SK-N-MC (cell line): ENCODE measurements around the gene TRIM46.
"Not testable (repeated sequence)": the region's sequence is repeated elsewhere in the genome, so short reads cannot be mapped to it uniquely, and the experiment has no call there.

Experiments
- DNase-seq: peaks from one replicate; pipeline ENCODE4 v3.0.0-alpha.2; 2011; ENCODE audit warnings: low read depth, low spot score
- H3K27ac ChIP-seq: fragments of 200-600 bp; sonication (generic); 2 replicates; pipeline ENCODE4 v1.5.1; 2016; ENCODE audit warnings: mixed run types
- H3K36me3 ChIP-seq: fragments of 200-600 bp; sonication (generic); 2 replicates; pipeline ENCODE4 v1.6.1; 2017; ENCODE audit warnings: antibody characterized with exemption, low read length, mixed read lengths; ENCODE audit not compliant: insufficient read depth
- H3K4me3 ChIP-seq: fragments of 200-600 bp; sonication (generic); 2 replicates; pipeline ENCODE4 v1.5.1; 2016
- H3K9ac ChIP-seq: fragments of 200-600 bp; sonication (generic); 2 replicates; pipeline ENCODE4 v1.8.0; 2017; ENCODE audit warnings: mixed run types, mixed read lengths; ENCODE audit not compliant: insufficient read length
- H3K9me3 ChIP-seq: fragments of 200-600 bp; sonication (generic); 2 replicates; pipeline ENCODE4 v1.6.1; 2017; ENCODE audit warnings: low read depth, mild to moderate bottlenecking, antibody characterized with exemption, low read length, moderate library complexity, mixed read lengths
- EZH2 ChIP-seq: fragments of 200-600 bp; sonication (generic); IDR thresholded peaks from one replicate; pipeline ENCODE4 v1.6.1; 2017; ENCODE audit warnings: antibody characterized with exemption
- FOXP2 ChIP-seq: optimal IDR thresholded peaks from 2 replicates; pipeline ENCODE3; 2011; ENCODE audit warnings: mild to moderate bottlenecking, moderate library complexity; ENCODE audit not compliant: insufficient read depth; ENCODE audit errors: extremely low read length, control extremely low read depth
- POLR2AphosphoS5 ChIP-seq: IDR thresholded peaks from 2 replicates; pipeline ENCODE4 v1.6.1; 2012; ENCODE audit warnings: mild to moderate bottlenecking, low read depth, low read length, borderline replicate concordance

Gene TRIM46

DNA sequence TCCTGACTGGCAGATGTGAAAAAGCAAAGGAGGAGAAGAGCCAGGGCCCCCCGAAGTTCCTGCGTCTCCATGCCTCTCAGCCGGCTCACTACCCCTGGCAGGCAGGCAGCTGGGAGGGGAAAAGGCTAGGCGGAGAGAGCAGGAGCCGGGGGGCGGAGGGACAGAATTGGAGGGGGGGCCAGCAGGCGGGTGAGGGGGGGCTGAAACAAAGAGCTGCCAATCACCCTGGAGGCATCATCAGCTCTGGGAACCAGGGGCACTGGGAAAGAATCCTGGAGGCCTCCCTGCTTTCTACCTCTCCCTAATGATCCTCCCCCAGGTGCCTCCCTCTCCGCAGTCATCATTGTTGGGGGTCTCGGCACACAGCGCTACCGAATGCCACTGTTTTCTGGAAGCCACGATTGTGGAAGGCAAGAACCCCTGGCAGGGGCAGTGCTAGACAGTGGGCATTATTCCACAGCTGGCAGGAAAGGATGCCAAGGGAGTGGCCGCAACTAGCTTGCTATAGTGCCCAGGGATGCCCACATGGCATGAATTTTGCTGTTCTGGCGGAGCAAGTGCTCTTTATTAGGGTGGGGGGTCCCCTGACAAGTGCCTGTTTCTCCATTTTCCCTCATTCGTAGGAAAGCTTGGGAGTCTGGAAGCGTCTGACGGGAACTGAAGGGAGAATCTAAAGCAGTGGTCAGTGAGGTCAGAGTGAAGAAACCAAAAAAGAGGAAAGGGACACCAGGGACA is 34.3 kb downstream of the TRIM46 start, which contains the start of gene THBS3:
Gene THBS3 (minus strand): TSS at position 92 of the 735 bp plus-strand sequence. CDS start 21 bp downstream, at position 71.
- Histone ChIP-seq H3K9ac (peak within 1 kb of the TSS; percentile 89), H3K9me3 (no peaks in the 10 kb centered on the region), H3K4me3 (peak within 1 kb of the TSS; percentile 95), H3K27ac (0 out of 2 replicates have a peak within 1 kb of the TSS, but pooled peaks have one; percentile 36), H3K36me3 (no peaks in the 10 kb centered on the region)
- no peak for DNase-seq
- TF ChIP-seq EZH2 (no peak), FOXP2 (no peak), POLR2AphosphoS5 (no peak)

DNA sequence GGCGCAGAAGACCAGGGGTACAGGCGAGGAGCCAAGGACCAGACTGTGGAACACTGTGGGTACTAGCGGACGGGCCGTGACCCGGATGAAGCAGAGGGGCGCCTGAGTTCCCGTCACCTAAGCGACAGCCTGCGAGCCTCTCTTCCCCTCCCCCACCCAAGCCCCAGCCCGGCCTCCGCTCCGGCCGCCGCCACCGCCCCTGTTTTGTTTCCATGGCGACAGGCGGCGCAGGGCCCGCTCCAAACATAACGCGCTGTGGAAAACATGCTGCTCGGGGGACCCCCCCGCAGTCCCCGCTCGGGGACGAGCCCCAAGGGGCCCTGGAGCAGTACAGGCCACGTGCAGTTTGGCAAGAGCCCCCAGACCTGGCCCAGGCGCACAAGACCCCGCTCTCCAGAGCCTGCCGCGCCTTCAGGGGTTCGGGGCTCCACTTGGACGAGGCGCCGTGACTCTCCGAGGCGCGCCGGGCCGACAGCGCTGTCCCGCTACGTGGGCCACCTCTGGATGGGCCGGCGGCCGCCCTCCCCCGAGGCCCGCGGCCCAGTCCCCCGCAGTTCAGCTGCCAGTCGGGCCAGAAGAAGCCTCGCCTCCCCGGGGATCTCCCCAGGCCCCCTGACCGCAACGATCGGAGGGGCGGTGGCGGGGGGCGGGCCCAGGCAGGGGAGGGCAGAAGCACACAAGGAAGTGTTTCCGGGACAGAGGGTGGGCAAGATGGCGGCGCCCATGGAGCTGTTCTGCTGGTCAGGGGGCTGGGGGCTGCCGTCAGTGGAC is 35.1 kb downstream of the TRIM46 start, which contains the start of gene MTX1:
Gene MTX1 (plus strand): TSS at position 155 of the 771 bp plus-strand sequence. CDS start 110 bp downstream, at position 265.
- TF ChIP-seq EZH2 (no peak), FOXP2 (peak; percentile 77), POLR2AphosphoS5 (0 out of 2 replicates have a peak, but pooled peaks have one; percentile 61)
- Histone ChIP-seq H3K4me3 (peak within 1 kb of the TSS; percentile 95), H3K9me3 (no peaks in the 10 kb centered on the region), H3K27ac (peak within 1 kb of the TSS; percentile 49), H3K9ac (peak within 1 kb of the TSS; percentile 89), H3K36me3 (no peaks in the 10 kb centered on the region)
- DNase-seq, result no peak

DNA sequence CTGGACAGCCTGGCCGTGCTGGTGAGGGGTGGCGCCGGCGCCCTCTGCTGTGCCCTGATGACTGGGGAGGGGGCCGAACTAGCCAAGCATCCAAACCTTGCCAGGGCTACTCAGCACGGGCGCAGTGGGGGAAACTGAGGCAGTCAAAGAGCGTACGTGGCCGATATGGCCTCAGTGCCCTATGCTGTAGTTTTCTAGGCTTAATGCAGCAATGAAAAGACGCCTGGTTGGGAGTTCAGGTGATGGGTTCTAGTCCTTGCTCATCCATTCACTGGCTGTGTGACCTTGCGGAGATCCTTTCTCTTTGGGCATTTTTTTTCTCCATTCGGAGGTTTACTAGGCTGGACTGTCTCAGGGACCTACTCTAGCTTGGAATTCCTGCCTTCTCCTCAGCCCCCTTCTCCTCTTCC is 35.7 kb downstream of the TRIM46 start:
- no peaks in the 10 kb centered on the region for H3K9me3 ChIP-seq
- no peaks in the 10 kb centered on the region for H3K36me3 ChIP-seq
- peak overlapping the region; percentile 89 for H3K9ac ChIP-seq
- H3K27ac ChIP-seq, result peak overlapping the region; percentile 49
- no peak for DNase-seq
- TF ChIP-seq FOXP2 (no peak), EZH2 (no peak), POLR2AphosphoS5 (no peak; the same call in 1 of the 2 replicates)
- H3K4me3 ChIP-seq, result peak overlapping the region; percentile 95

DNA sequence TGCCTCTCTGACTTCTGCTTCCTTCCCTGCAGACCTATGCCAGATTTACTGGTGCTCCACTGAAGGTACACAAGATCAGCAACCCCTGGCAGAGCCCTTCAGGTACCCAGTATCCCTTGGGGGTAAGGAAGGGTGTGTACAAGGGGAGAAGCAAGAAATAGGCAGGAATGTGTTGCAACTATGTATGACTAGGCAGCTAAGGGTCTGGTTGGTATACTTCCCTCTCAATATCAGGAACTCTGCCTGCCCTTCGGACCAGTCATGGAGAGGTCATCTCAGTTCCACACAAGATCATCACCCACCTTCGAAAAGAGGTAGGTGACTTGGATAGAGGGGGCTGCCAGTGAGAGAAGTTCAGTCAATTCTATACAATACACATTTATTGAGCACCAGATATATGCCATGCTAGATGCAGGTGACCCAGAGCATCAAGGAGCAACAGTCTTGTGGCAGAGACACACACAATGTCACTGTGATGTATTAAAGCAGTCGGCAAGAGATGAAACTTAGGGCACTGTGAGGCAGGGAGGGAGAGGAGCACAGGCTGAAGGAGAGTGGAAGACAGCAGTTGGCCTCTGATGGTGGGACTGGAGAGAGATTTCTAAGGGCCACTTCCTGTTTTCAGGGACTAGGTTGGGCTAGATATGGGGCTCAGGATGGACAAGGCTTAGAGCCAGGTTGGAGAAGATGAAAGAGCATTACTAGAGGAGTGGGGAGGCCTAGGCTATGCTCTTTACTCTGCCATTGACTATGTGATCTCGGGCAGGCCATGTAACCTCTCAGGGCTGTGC is 36.9 kb downstream of the TRIM46 start:
- TF ChIP-seq EZH2, result no peak
- no peak for TF ChIP-seq POLR2AphosphoS5
- TF ChIP-seq FOXP2, result no peak
- H3K9me3 ChIP-seq, result no peaks in the 10 kb centered on the region
- H3K9ac ChIP-seq, result no peak overlapping the region
- no peak overlapping the region for H3K27ac ChIP-seq
- DNase-seq, result no peak
- H3K4me3 ChIP-seq, result 0 out of 2 replicates have a peak overlapping the region, but pooled peaks have one; percentile 95
- H3K36me3 ChIP-seq, result no peaks in the 10 kb centered on the region

DNA sequence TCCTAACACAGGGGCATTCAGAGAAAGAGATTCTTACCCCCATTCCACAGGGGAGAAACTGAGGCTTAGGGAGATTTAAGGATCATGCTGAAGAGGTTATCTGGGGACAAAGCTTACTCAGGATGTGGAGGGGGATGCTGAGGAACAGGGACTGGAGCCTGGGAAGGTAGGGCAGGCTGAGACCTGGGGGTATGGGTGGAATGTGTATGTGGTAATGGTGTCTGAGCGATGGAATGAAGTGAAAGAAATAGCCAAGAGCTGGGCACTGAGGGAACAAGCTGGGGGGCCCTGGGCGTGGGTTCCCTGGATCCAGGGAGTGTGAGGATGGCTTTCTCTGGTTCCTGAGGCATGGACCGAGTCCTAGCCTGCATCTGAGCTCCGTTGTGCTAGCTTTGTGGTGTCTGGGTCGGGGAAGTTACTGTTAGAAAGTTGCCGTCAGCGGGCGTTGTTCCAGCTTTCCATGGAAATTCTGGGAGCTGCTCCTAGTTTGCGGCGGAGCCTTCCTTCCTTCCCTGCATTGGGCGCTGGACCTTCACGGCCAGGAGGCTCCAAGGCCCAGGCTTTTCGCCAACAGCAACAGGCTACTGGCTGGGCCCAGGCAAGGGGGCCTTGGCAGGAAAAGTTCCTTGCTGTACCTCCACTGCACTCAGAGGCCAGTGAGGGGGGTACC is 37.9 kb downstream of the TRIM46 start:
- H3K9me3 ChIP-seq, DNase-seq, H3K9ac ChIP-seq, H3K36me3 ChIP-seq, H3K27ac ChIP-seq, H3K4me3 ChIP-seq: not testable (repeated sequence)

DNA sequence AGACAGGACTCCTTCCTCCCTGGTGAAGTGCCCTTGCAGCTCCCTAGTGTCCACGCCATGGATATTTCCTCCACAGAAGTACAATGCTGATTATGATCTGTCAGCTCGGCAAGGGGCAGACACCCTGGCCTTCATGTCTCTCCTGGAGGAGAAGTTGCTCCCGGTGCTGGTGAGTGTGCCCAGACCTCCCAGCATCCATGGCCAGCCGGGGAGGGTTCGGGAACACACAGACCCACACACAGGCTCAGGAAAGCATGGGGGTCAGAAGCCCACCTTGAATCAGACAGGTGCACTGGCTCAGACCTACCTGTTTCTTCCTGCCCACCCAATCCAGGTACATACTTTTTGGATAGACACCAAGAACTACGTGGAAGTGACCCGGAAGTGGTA is 38.4 kb downstream of the TRIM46 start:
- H3K36me3 ChIP-seq, H3K4me3 ChIP-seq, H3K9me3 ChIP-seq, H3K27ac ChIP-seq, DNase-seq, H3K9ac ChIP-seq: not testable (repeated sequence)

DNA sequence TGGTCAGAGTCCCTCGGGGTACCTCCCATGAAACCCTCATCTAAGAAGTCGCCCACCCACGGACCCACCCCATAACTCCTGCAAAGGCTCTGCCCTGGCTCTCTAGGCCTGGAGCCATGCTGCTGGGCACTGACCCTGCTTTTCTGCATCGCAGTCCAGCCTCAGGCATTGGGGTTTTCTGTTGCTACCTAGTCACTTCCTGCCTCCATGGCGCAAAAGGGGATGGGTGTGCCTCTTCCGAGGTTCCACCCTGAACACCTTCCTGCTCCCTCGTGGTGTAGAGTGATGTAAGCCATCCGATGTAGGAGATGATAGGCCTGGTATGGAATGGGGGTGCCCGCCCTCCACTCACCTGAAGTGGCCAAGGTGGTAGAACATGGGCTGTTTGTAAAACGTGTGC is 41.1 kb downstream of the TRIM46 start:
- H3K36me3 ChIP-seq, H3K9ac ChIP-seq, DNase-seq, H3K27ac ChIP-seq, H3K9me3 ChIP-seq, H3K4me3 ChIP-seq: not testable (repeated sequence)
